Liver (tissue), 9 donors: ENCODE results near the gene ANP32A. TPM values are rescaled to one million over a fixed set of nuclear protein-coding genes. Genes with fewer than 3 reads are reported as not detected.

Experiments
- DNase-seq: peaks from one replicate; pipeline ENCODE4 v3.0.0-alpha.2; 2017; ENCODE audit warnings: low spot score
- H3K27ac ChIP-seq, 2 donors: one replicate each; pipeline ENCODE4 v1.7.0; 2013; ENCODE audit warnings: inconsistent platforms in 2 of 2, low read length in 2 of 2, control low read depth in 1 of 2, low read depth in 1 of 2, mild to moderate bottlenecking in 1 of 2
- H3K27me3 ChIP-seq, 4 donors: one replicate each; pipeline versions ENCODE4 v1.6.1 to v1.7.0; 2013; ENCODE audit warnings: low read length in 3 of 4, inconsistent platforms in 1 of 4, mild to moderate bottlenecking in 1 of 4, moderate library complexity in 1 of 4; ENCODE audit not compliant: control insufficient read depth in 4 of 4, insufficient read depth in 4 of 4
- H3K36me3 ChIP-seq, 4 donors: one replicate each; pipeline versions ENCODE4 v1.6.1 to v1.7.0; 2013; ENCODE audit warnings: low read length in 3 of 4, mild to moderate bottlenecking in 3 of 4, low read depth in 1 of 4, moderate library complexity in 1 of 4; ENCODE audit not compliant: control insufficient read depth in 4 of 4, insufficient read depth in 3 of 4
- H3K4me1 ChIP-seq, 4 donors: one replicate each; pipeline versions ENCODE4 v1.6.1 to v1.7.0; 2013; ENCODE audit warnings: low read length in 3 of 4, mild to moderate bottlenecking in 3 of 4, moderate library complexity in 1 of 4; ENCODE audit not compliant: control insufficient read depth in 4 of 4, insufficient read depth in 4 of 4
- H3K4me3 ChIP-seq, 3 donors: one replicate each; pipeline versions ENCODE4 v1.6.1 to v1.7.0; 2013; ENCODE audit warnings: low read length in 3 of 3, control low read depth in 1 of 3, low read depth in 1 of 3, mild to moderate bottlenecking in 1 of 3
- H3K9ac ChIP-seq, 2 donors: one replicate each; pipeline ENCODE4 v1.7.0; 2013; ENCODE audit warnings: low read length in 2 of 2, mild to moderate bottlenecking in 2 of 2, moderate library complexity in 2 of 2, control low read depth in 1 of 2, low read depth in 1 of 2
- H3K9me3 ChIP-seq, 4 donors: one replicate each; pipeline versions ENCODE4 v1.6.1 to v1.7.0; 2013; ENCODE audit warnings: low read length in 3 of 4; ENCODE audit not compliant: control insufficient read depth in 4 of 4
- EGR1 ChIP-seq, 2 donors: IDR thresholded peaks; 2 replicates each; pipeline ENCODE4 v1.6.1; 2016 to 2018; ENCODE audit warnings: antibody characterized with exemption in 2 of 2, low read depth in 2 of 2
- FOXA1 ChIP-seq: IDR thresholded peaks from 2 replicates; pipeline ENCODE4 v1.6.1; 2016; ENCODE audit warnings: antibody characterized with exemption
- FOXA2 ChIP-seq: IDR thresholded peaks from 2 replicates; pipeline ENCODE4 v1.6.1; 2016; ENCODE audit warnings: antibody characterized with exemption
- GABPA ChIP-seq, 2 donors: IDR thresholded peaks in 1 of 2; conservative IDR thresholded peaks in 1 of 2; 2 replicates each; pipeline ENCODE4 v1.6.1; 2016; ENCODE audit warnings: antibody characterized with exemption in 2 of 2, mild to moderate bottlenecking in 1 of 2, moderate library complexity in 1 of 2
- HNF4A ChIP-seq, 2 donors: conservative IDR thresholded peaks; 2 replicates each; pipeline ENCODE4 v1.6.1; 2016; ENCODE audit warnings: antibody characterized with exemption in 2 of 2, mild to moderate bottlenecking in 2 of 2
- HNF4G ChIP-seq: IDR thresholded peaks from 2 replicates; pipeline ENCODE4 v1.6.1; 2016; ENCODE audit warnings: antibody characterized with exemption
- JUND ChIP-seq, 2 donors: IDR thresholded peaks; 2 replicates each; pipeline ENCODE4 v1.6.1; 2016; ENCODE audit warnings: antibody characterized with exemption in 2 of 2
- NR2F2 ChIP-seq: IDR thresholded peaks from 2 replicates; pipeline ENCODE4 v1.6.1; 2016; ENCODE audit warnings: antibody characterized with exemption
- RXRA ChIP-seq, 2 donors: IDR thresholded peaks; 2 replicates each; pipeline ENCODE4 v1.6.1; 2017 to 2018; ENCODE audit warnings: antibody characterized with exemption in 2 of 2, mild to moderate bottlenecking in 1 of 2
- SP1 ChIP-seq: IDR thresholded peaks from 2 replicates; pipeline ENCODE4 v1.6.1; 2018; ENCODE audit warnings: antibody characterized with exemption, mild to moderate bottlenecking
- TAF1 ChIP-seq: conservative IDR thresholded peaks from 2 replicates; pipeline ENCODE4 v1.6.1; 2016; ENCODE audit warnings: antibody characterized with exemption, mild to moderate bottlenecking
- YY1 ChIP-seq: IDR thresholded peaks from 2 replicates; pipeline ENCODE4 v1.6.1; 2016; ENCODE audit warnings: antibody characterized with exemption, mild to moderate bottlenecking
- ZBTB33 ChIP-seq: IDR thresholded peaks from 2 replicates; pipeline ENCODE4 v1.6.1; 2016; ENCODE audit warnings: antibody characterized with exemption
- WGBS: extraction: QIAGEN DNeasy Blood & Tissue Kit; methylation state at CpG from one replicate; pipeline ENCODE4 v1.1.7; 2013; 5-methylcytosine and 5-hydroxymethylcytosine counted together
- polyA plus RNA-seq, 2 donors: library from polyadenylated mRNA; stranded (reverse) in 1 of 2; unstranded in 1 of 2; fragments of 200-250 nt in 1 of 2; fragments of >200 nt in 1 of 2; fragmentation: Nextera tagmentation in 1 of 2; extraction: Ambion mirVana in 1 of 2; gene quantifications; one replicate each; pipeline versions ENCODE4 v1.2.1 to v1.2.3, GENCODE V29; 2013 to 2015
- total RNA-seq, 2 donors: library from RNA; depleted of rRNA; stranded (reverse); fragments of >200 nt; gene quantifications; one replicate each; pipeline ENCODE4 v1.2.3, GENCODE V29; 2014
- TF ChIP-seq, protein P1 (sequence below): IDR thresholded peaks from 2 replicates; pipeline ENCODE4 v1.6.1; 2016; ENCODE audit warnings: antibody characterized with exemption
- TF ChIP-seq, protein P2 (sequence below): IDR thresholded peaks from 2 replicates; pipeline ENCODE4 v1.6.1; 2016; ENCODE audit warnings: antibody characterized with exemption
- TF ChIP-seq, protein P3 (sequence below): fragments of 150-350 bp; IDR thresholded peaks from 2 replicates; pipeline ENCODE4 v1.5.1; 2017; ENCODE audit warnings: improper control_type of control experiment, low read depth, low read length; ENCODE audit not compliant: missing input control
- donor health status: healthy.
- donor health status: healthy.
- donor health status: healthy.
- donor health status: healthy.
- donor health status: healthy.

The ANP32A gene
- total and polyA plus RNA-seq, 4 donors, result 30.5 to 60.4 (median 39.4) TPM

- TF ChIP-seq HNF4A (conservative IDR thresholded peaks at IDR 0.05) (peak; percentile 90 to 91), RXRA (IDR thresholded peaks at IDR 0.05) (peak; percentile 82 to 89), HNF4G (peak; percentile 72), FOXA2 (no peak), NR2F2 (peak; percentile 76), YY1 (peak; percentile 96)
These were observed 3.8 kb downstream of the ANP32A start (continued) for GRCh38 chr15:68816795-68817303.

DNA sequence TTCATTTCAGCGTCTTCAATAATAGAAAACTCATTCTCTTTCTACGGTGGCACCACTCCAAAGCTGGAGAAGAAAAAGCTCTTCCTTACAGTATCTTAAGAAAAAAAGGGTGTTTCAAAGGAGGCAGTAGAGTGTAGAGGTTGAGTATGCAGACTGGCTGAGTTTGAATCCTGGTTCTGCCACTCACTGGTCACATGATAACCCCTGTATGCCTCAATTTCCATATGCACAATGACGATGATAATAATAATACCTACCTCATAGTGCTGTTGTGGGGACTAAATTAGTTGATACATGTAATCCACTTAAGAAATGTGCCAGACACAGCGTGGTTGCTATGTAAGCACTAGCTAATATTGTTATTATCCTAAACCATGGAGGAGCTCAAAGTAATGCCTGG, 4.5 kb downstream of the ANP32A start:
- no peak for DNase-seq
- Histone ChIP-seq H3K36me3 (no peaks in the 10 kb centered on the region), H3K9ac (peak overlapping the region in 1 of 2 donors; percentile 99), H3K4me1 (peaks cover 10 to 16% (median 14%) of the 10 kb centered on the region in 4 donors), H3K9me3 (no peaks in the 10 kb centered on the region), H3K4me3 (peak overlapping the region in 2 of 3 donors; percentile 16 to 78), H3K27me3 (no peaks in the 10 kb centered on the region), H3K27ac (peak overlapping the region; percentile 98 to 99)
- no peak for TF ChIP-seq JUND (IDR thresholded peaks at IDR 0.05)
- TF ChIP-seq HNF4A (conservative IDR thresholded peaks at IDR 0.05), result no peak
- TF ChIP-seq FOXA2, result no peak
- TF ChIP-seq EGR1 (IDR thresholded peaks at IDR 0.05; ENCODE audit: low read depth in 2 of 2), result no peak
- no peak for TF ChIP-seq RXRA (IDR thresholded peaks at IDR 0.05)
- TF ChIP-seq, protein P1, sequence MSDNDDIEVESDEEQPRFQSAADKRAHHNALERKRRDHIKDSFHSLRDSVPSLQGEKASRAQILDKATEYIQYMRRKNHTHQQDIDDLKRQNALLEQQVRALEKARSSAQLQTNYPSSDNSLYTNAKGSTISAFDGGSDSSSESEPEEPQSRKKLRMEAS, result no peak
- no peak for TF ChIP-seq HNF4G
- TF ChIP-seq FOXA1, result no peak
- TF ChIP-seq, protein P2, sequence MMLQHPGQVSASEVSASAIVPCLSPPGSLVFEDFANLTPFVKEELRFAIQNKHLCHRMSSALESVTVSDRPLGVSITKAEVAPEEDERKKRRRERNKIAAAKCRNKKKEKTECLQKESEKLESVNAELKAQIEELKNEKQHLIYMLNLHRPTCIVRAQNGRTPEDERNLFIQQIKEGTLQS, result no peak
- TF ChIP-seq YY1, result no peak
- TF ChIP-seq, protein P3, sequence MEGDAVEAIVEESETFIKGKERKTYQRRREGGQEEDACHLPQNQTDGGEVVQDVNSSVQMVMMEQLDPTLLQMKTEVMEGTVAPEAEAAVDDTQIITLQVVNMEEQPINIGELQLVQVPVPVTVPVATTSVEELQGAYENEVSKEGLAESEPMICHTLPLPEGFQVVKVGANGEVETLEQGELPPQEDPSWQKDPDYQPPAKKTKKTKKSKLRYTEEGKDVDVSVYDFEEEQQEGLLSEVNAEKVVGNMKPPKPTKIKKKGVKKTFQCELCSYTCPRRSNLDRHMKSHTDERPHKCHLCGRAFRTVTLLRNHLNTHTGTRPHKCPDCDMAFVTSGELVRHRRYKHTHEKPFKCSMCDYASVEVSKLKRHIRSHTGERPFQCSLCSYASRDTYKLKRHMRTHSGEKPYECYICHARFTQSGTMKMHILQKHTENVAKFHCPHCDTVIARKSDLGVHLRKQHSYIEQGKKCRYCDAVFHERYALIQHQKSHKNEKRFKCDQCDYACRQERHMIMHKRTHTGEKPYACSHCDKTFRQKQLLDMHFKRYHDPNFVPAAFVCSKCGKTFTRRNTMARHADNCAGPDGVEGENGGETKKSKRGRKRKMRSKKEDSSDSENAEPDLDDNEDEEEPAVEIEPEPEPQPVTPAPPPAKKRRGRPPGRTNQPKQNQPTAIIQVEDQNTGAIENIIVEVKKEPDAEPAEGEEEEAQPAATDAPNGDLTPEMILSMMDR, result no peak
- no peak for TF ChIP-seq ZBTB33
- no peak for TF ChIP-seq SP1
- no peak for TF ChIP-seq NR2F2
- TF ChIP-seq GABPA (IDR thresholded peaks at IDR 0.05 in 1 of 2, conservative IDR thresholded peaks at IDR 0.05 in 1 of 2), result no peak
- 72% methylated on average over 4 of the region's 4 CpGs for WGBS

DNA sequence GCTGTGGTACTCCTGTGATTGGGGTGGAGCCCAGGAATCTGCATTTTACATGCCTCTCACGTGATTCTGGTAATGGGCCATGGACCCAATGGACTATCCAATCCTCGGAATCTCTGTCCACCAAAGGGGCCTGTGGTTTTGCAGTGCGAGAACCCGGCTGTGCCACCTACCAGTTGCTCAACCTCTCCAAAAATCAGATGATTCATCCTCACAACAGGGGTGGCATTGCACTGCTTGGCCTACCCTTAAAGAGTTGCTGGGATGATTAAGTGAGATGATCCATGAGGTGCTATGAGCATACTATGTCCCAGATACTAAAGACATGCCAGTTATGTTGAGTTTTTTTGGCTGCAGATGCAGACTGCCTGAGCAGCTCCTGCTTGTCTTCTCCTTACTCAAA, 5.1 kb downstream of the ANP32A start:
- TF ChIP-seq HNF4G, result no peak
- no peak for TF ChIP-seq TAF1
- H3K27me3 ChIP-seq, result no peaks in the 10 kb centered on the region
- no peaks in the 10 kb centered on the region for H3K9me3 ChIP-seq
- 65% methylated on average over 4 of the region's 4 CpGs for WGBS
- no peaks in the 10 kb centered on the region for H3K36me3 ChIP-seq
- peak overlapping the region in 1 of 2 donors; percentile 99 for H3K27ac ChIP-seq
- peaks cover 10 to 16% (median 14%) of the 10 kb centered on the region in 4 donors for H3K4me1 ChIP-seq
- peak; percentile 28 for DNase-seq
- no peak overlapping the region for H3K9ac ChIP-seq
- no peak overlapping the region for H3K4me3 ChIP-seq
